A549 (cell line): ENCODE measurements around the gene TCHH.

ENCODE experiments used
- BHLHE40 ChIP-seq: IDR thresholded peaks from 2 replicates; pipeline ENCODE4 v1.6.1; 2012; ENCODE audit warnings: low read depth, low read length, inconsistent platforms
- CHD2 ChIP-seq: fragments of 150-350 bp; IDR thresholded peaks from 2 replicates; pipeline ENCODE4 v1.6.1; 2014; ENCODE audit warnings: low read length; ENCODE audit not compliant: partially characterized antibody
- EP300 ChIP-seq, 2 experiments: fragments of >200 bp; sonication (Bioruptor Twin); formaldehyde crosslinking; IDR thresholded peaks; 2 replicates in 1 of 2; 3 replicates in 1 of 2; pipeline ENCODE4 v1.6.1; 2016 to 2017
- POLR2A ChIP-seq: IDR thresholded peaks from 2 replicates; pipeline ENCODE4 v1.6.1; 2012; ENCODE audit warnings: mild to moderate bottlenecking, low read length
- TF ChIP-seq, protein P1 (sequence below): fragments of >200 bp; sonication (Bioruptor Twin); formaldehyde crosslinking; IDR thresholded peaks from 3 replicates; pipeline ENCODE4 v1.5.1; 2016
- TF ChIP-seq, protein P2 (sequence below): fragments of 150-350 bp; IDR thresholded peaks from 2 replicates; pipeline ENCODE4 v1.6.1; 2014; ENCODE audit warnings: low read depth, mild to moderate bottlenecking, low read length

DNA sequence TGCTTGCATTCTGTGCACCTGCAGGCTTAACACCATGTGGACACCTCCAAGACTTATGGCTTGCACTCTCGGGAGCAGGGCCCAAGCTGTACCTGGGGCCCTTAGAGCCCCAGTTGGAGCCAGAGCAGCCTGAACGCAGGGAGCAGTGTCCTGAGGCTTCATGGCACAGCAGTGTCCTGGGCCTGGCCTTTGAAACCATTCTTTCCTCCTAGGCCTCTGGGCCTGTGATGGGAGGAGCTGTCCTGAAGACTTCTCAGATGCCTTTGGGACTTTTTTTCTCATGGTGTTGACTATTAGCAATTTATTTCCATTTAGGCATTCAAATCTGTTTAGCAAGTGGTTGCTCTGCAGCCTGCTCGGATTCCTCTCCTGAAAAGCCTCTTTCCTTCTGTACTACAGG lies 32.8 kb upstream of the TCHH start:
- TF ChIP-seq, protein P1, sequence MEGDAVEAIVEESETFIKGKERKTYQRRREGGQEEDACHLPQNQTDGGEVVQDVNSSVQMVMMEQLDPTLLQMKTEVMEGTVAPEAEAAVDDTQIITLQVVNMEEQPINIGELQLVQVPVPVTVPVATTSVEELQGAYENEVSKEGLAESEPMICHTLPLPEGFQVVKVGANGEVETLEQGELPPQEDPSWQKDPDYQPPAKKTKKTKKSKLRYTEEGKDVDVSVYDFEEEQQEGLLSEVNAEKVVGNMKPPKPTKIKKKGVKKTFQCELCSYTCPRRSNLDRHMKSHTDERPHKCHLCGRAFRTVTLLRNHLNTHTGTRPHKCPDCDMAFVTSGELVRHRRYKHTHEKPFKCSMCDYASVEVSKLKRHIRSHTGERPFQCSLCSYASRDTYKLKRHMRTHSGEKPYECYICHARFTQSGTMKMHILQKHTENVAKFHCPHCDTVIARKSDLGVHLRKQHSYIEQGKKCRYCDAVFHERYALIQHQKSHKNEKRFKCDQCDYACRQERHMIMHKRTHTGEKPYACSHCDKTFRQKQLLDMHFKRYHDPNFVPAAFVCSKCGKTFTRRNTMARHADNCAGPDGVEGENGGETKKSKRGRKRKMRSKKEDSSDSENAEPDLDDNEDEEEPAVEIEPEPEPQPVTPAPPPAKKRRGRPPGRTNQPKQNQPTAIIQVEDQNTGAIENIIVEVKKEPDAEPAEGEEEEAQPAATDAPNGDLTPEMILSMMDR, result no peak
- TF ChIP-seq BHLHE40 (no peak), POLR2A (no peak), EP300 (IDR thresholded peaks at IDR 0.05) (no peak), CHD2 (no peak)
- TF ChIP-seq, protein P2, sequence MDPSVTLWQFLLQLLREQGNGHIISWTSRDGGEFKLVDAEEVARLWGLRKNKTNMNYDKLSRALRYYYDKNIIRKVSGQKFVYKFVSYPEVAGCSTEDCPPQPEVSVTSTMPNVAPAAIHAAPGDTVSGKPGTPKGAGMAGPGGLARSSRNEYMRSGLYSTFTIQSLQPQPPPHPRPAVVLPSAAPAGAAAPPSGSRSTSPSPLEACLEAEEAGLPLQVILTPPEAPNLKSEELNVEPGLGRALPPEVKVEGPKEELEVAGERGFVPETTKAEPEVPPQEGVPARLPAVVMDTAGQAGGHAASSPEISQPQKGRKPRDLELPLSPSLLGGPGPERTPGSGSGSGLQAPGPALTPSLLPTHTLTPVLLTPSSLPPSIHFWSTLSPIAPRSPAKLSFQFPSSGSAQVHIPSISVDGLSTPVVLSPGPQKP, result no peak
